Coronary artery (tissue), 2 donors: ENCODE results near the gene PSME2.
A peak's percentile ranks its signal among the peaks of the same experiment; 100 is the strongest.
"Not testable (repeated sequence)": the region's sequence is repeated elsewhere in the genome, so short reads cannot be mapped to it uniquely, and the experiment has no call there.

Experiments used
- DNase-seq: peaks from one replicate; pipeline ENCODE4 v3.0.0-alpha.2; 2017; ENCODE audit warnings: low spot score
- H3K27ac ChIP-seq, 2 donors: fragments of 200-600 bp; sonication (generic); one replicate each; pipeline ENCODE4 v1.5.1; 2016 to 2019
- H3K4me3 ChIP-seq: fragments of 200-600 bp; sonication (generic); 2 replicates; pipeline ENCODE4 v1.5.1; 2016; ENCODE audit warnings: mild to moderate bottlenecking, moderate library complexity
- TF ChIP-seq, protein P1 (sequence below): fragments of 200-600 bp; sonication (generic); IDR thresholded peaks from one replicate; pipeline ENCODE4 v1.5.1; 2019; ENCODE audit warnings: antibody characterized with exemption

Gene PSME2

GRCh38 chr14:24113801-24114531, 32.4 kb downstream of the PSME2 start:
- peak overlapping the region; percentile 82 for H3K4me3 ChIP-seq
- TF ChIP-seq, protein P1, sequence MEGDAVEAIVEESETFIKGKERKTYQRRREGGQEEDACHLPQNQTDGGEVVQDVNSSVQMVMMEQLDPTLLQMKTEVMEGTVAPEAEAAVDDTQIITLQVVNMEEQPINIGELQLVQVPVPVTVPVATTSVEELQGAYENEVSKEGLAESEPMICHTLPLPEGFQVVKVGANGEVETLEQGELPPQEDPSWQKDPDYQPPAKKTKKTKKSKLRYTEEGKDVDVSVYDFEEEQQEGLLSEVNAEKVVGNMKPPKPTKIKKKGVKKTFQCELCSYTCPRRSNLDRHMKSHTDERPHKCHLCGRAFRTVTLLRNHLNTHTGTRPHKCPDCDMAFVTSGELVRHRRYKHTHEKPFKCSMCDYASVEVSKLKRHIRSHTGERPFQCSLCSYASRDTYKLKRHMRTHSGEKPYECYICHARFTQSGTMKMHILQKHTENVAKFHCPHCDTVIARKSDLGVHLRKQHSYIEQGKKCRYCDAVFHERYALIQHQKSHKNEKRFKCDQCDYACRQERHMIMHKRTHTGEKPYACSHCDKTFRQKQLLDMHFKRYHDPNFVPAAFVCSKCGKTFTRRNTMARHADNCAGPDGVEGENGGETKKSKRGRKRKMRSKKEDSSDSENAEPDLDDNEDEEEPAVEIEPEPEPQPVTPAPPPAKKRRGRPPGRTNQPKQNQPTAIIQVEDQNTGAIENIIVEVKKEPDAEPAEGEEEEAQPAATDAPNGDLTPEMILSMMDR, result no peak
- peak; percentile 96 for DNase-seq
- H3K27ac ChIP-seq, result peak overlapping the region; percentile 96 to 98

DNA sequence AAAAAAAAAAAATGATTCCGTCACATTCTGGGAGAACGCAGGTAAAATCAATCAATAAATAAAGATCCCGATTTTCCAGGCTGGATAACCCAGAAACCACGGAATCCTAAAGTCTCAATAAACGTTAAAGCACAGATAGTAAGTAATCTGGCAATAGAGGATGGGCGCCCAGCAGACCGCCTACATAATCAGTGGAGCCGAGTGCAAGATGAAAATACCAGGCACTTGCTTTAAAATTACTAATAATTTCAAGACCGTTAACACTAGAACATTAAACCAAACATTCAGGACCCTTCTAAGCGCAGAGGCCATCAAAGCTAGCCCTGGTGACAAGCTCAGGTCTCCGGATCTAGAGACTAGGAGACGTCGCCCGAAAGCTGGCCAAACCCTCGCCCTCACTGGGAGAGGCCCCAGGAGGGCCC, 33.0 kb downstream of the PSME2 start:
- Histone ChIP-seq H3K4me3 (peak overlapping the region; percentile 82), H3K27ac (peak overlapping the region; percentile 96 to 98)
- TF ChIP-seq, protein P1, result no peak
- DNase-seq, result no peak

DNA sequence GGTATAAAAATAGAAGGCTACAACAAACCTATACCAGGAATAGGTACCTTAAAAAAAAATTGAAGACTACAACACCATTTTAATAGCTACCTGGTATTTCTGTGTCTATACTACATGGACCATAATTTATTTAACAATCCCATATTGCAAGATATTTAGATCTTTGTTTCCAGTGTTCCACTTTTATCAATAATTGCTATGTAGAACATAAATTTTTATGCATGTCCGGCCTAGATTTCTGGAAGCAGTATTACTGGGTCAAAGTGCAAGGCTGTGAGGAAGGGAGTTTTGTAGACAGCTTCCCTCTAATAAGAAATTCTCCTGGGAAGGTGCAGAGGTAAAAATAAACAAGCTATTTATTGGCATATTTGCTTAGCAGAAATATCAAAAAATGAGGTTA, 35.9 kb downstream of the PSME2 start:
- DNase-seq, result no peak
- H3K27ac ChIP-seq, result no peak overlapping the region
- H3K4me3 ChIP-seq, result no peak overlapping the region
- TF ChIP-seq, protein P1, result no peak

- H3K4me3 ChIP-seq, result no peak overlapping the region
- TF ChIP-seq, protein P1, result no peak
- no peak for DNase-seq
- H3K27ac ChIP-seq, result no peak overlapping the region
Measured at GRCh38 chr14:24110060-24110459, 36.4 kb downstream of the PSME2 start.

GRCh38 chr14:24108336-24108874, 38.0 kb downstream of the PSME2 start:
- Histone ChIP-seq H3K4me3 (no peak overlapping the region), H3K27ac (peak overlapping the region in 1 of 2 donors; percentile 30)
- TF ChIP-seq, protein P1, result no peak
- no peak for DNase-seq

- TF ChIP-seq, protein P1, result no peak
- no peak overlapping the region for H3K27ac ChIP-seq
- no peak overlapping the region for H3K4me3 ChIP-seq
- DNase-seq, result no peak
Measured at GRCh38 chr14:24106672-24107271, 39.6 kb downstream of the PSME2 start.

DNA sequence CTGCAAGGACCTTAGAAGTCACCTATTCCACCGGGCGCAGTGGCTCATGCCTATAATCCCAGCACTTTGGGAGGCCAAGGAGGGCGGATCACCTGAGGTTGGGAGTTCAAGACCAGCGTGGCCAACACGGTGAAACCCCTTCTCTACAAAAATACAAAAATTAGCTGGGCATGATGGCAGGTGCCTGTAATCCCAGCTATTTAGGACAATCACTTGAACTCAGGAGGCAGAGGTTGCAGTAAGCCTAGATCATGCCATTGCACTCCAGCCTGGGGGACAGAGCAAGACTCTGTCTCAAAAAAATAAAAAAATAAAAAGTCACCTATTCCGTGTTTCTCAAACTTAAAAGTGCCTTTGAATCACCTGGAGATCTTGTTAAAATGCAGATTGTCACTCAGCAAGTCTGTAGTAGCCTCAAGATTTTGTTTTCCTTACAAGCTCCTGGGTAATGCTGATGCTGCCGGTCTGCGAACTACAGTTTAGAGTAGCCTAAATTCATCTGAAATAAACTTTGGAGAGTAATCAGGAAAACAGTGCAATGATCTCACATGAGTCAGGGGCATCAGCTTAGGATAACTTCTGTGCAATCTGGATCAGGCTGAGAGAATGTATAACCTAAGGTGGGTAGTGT, 40.7 kb downstream of the PSME2 start:
- not testable (repeated sequence) for H3K27ac ChIP-seq, DNase-seq, H3K4me3 ChIP-seq
